Stimulated activated CD4-positive, alpha-beta T cell treated with anti-CD3 and anti-CD28 coated beads, Interleukin-12 subunit alpha, Interleukin-12 subunit beta, amount 100 ng/mL, for 24 hours (primary cell): Measurements from ENCODE around the gene SACM1L.
"Not testable (repeated sequence)": the region's sequence is repeated elsewhere in the genome, so short reads cannot be mapped to it uniquely, and the experiment has no call there.

Experiments used
- DNase-seq, 2 experiments: peaks; one replicate each; pipeline ENCODE4 v3.0.0-alpha.2; 2020; ENCODE audit warnings: low read depth in 2 of 2

The SACM1L gene

GRCh38 chr3:45667569-45667934, 21.6 kb upstream of the SACM1L start:
- no peak for DNase-seq

GRCh38 chr3:45670436-45670835, 18.8 kb upstream of the SACM1L start:
- no peak for DNase-seq

GRCh38 chr3:45670991-45671390, 18.2 kb upstream of the SACM1L start:
- no peak for DNase-seq

- no peak for DNase-seq
Measured at GRCh38 chr3:45673273-45673672, 15.9 kb upstream of the SACM1L start.

DNA sequence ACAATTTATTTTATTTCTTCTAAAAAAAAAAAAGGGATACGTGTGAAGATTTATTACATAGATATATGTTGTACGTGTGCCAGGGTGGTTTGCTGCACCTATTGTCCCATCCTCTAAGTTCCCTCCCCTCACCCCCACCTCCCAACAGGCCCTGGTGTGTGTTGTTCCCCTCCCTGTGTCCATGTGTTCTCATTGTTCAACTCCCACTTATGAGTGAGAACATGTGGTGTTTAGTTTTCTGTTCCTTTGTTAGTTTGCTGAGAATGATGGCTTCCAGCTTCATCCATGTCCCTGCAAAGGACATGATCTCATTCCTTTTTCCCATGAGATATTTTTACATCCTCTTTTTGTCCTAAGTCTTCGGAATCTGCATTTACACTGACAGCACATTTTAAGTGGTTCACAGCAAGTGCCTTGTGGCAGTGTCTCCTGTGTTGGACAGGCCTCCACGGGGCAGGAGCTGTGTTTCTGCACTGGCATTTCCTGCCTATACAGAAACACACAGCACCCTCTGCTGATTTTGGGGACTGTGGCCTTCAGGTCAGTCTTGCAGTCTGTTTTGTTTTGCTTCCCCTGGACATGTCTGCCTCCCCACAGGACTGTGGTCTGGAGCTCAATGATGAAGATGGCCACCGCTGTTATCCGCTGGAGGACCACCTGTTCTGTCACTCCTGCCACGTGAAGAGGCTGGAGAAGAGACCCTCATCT, 12.7 kb upstream of the SACM1L start:
- no peak for DNase-seq

DNA sequence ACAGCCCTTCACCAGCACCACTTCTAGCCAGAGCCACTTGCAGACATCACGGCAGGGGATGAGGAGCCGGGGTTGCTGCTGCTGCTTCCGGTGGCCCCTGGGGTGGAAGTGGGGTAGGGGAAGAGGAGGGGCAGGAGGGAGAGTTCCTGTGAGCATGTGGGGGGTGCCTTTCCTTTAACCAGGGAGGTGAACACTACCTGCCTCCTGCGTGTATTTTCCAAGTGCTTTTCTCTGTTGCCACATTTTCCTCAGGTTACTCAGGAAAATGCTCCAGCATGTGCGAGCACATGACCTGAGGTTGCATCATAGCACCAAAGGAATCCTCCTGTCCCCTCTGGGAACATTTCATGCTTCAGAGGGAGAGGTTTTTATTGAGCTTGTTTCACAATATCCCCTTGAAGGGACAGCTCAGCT, 12.2 kb upstream of the SACM1L start:
- DNase-seq: peak in 1 of 2 experiments; percentile 39

GRCh38 chr3:45677841-45678240, 11.4 kb upstream of the SACM1L start:
- no peak for DNase-seq

DNA sequence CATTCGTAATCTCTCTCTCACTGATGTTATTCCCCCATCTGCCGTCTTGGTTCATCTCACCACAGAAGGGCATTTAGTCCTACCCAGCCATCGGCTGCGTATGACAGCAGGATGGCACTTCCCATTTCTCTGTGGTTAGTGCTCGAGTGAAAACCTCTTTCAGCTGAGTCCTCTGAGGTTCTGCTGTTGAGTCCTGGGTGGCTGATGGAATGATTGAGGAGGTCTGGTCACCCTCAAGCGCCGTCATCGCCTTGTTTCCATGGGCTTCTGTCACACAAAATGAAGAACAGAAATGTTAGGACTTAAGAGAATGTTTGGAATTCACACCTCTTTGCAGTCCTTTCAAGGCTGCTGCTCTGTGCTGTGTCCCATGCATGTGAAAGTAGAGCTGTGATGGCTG, 9.4 kb upstream of the SACM1L start:
- no peak for DNase-seq

DNA sequence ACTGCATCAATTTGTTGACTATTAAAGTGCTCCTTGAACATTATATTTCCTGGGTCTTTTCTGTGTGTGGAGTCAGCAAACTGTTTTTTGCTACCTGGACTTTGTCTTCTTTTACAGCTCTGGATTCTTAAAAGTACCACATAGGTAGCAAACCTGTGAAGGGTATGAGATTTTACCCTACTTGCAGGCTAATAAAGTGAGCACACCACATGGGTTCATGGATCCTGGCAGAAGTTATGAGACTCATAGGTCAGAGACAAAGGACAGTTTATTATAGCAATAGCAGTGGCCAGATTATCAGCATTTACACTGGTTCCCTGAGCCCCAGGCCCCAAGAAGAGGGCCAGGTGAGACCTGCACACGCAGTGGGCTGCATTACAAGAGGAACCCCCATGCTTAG, 8.0 kb upstream of the SACM1L start:
- no peak for DNase-seq

GRCh38 chr3:45681846-45682245, 7.3 kb upstream of the SACM1L start:
- DNase-seq: no peak

DNA sequence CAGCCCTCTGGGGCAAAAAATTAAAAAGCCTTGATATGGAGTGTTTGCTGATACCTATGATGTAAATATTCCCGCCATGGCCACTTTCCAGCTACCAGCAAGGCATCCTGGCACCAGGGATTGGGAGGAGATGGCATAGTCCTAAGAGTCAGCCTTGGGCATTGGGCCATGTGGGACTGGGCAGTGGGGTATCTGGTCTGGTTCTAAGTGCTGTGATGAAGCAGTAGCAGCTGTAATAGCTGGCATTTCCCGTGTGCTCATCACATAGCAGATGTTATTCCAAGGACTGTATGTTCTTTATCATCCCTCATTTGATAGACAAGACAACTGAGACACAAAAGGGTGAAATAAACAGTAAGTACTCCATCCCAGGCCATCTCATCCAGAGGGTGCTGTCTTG, 6.9 kb upstream of the SACM1L start:
- DNase-seq: no peak

GRCh38 chr3:45682786-45683185, 6.4 kb upstream of the SACM1L start:
- DNase-seq: no peak

GRCh38 chr3:45683417-45684326, 5.5 kb upstream of the SACM1L start:
- DNase-seq: no peak

- DNase-seq: no peak
Measured at GRCh38 chr3:45684327-45684892, 4.8 kb upstream of the SACM1L start.

- DNase-seq: not testable (repeated sequence)
Measured at GRCh38 chr3:45685722-45686121, 3.5 kb upstream of the SACM1L start.

GRCh38 chr3:45686850-45687249, 2.3 kb upstream of the SACM1L start:
- no peak for DNase-seq

GRCh38 chr3:45687828-45688193, 1.4 kb upstream of the SACM1L start:
- no peak for DNase-seq

DNA sequence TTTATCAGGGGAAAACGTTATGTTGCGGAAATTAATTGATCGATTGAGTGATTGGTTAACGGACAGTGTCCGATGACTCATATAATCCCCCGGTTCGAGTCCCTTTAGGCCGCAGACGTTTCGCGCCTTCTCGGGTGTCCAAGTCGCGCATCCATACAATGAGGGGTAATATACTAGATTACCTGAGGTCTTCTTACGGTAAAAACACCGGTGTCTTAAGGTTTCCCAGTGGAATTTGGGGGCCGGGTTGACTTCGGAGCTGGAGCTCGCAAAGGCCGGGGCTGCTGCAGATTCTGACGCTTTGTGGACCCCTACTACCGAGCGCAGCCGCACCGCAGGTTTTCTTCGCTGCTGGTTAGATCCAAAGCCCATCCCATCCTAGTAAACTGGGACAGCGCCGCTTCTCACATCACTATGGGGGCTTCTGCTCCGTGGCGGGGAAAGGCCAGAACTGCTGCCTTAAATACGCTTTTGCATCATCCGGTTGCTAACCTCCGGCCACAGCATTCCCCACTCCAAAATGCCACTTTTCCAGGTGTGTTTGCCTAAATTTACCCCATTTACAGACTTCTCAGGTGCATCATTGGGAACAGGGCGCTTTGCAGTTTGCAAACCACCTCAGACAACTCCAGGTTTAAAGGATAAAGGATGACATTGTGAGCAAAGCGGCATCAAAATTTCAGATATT, 858 bp upstream of the SACM1L start:
- no peak for DNase-seq

- no peak for DNase-seq
Measured at GRCh38 chr3:45689787-45690145, 570 bp downstream of the SACM1L start.

DNA sequence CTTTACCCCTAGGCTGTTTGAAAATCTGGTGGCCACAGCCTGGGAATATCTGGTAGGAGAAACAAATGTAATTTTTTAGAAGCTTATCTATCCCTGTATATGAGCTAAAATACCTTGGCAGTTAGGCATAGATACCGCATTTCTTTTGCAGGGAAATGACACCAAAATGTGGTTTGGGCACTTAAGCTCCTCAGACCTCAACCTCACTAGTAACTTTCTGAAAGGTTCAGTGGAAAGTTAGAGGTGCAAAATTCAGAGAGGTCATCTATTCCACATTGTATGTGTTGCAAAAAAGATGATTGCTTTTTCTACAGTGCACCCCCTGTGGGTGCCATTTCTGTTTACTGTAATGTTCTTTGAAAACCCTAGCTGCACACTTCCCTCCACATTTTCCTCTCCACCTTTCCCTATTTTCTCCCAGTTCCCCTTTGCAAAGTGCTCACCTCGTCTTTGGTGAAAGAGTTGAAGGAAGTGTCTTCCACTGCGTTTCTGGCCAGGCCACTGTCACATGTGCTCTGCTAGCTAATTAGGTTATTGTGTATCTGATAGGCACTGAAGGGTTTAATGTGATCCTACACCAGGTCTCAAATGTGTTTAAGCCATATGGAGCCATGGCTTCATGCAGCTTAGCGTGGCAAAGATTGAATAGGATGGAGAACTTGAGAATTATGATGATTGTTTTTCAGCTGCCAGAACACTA, 1.3 kb downstream of the SACM1L start:
- DNase-seq: no peak

DNA sequence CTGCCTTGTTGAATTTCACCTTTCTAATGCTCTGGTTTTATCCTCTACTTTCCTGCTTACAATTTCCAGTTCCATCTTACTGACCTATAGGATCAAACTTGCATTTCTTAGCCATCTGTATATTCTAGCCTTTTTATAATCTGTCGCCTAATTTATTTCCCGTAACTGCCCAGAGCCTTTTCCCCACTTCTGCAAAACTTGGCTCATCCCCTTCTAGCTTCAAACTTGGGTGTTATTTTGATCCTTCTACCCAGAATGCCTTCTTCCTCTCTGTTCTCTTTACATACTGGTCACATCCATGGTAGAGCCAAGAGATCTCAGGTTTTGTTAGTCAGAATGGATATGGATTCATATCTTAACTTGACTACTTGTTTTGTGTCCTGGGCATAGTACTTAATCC, 2.6 kb downstream of the SACM1L start:
- no peak for DNase-seq

GRCh38 chr3:45692866-45693265, 3.7 kb downstream of the SACM1L start:
- no peak for DNase-seq
